CD4-positive, CD25-positive, alpha-beta regulatory T cell (primary cell): ENCODE measurements around the gene ZNF500. TPM values are rescaled to one million over a fixed set of nuclear protein-coding genes. Genes with fewer than 3 reads are reported as not detected.

ENCODE experiments used
- ATAC-seq, 2 donors: fragments of 150-1000 bp; cut with Tn5 transposase; one replicate each; pipeline ENCODE4 v1.10.0; 2021; ENCODE audit warnings: low read depth in 2 of 2, moderate number of reproducible peaks in 2 of 2, moderate library complexity in 1 of 2
- DNase-seq, 3 donors: peaks; one replicate each; pipeline versions ENCODE4 v3.0.0 to v3.0.0-alpha.2; 2012 to 2022; ENCODE audit warnings: mixed read lengths in 1 of 3
- H3K27ac ChIP-seq: one replicate; pipeline ENCODE4 v1.7.0; 2013; ENCODE audit warnings: mild to moderate bottlenecking, low read length; ENCODE audit not compliant: insufficient read depth, poor library complexity, severe bottlenecking
- H3K27me3 ChIP-seq: one replicate; pipeline ENCODE4 v1.7.0; 2013; ENCODE audit warnings: low read length; ENCODE audit not compliant: control insufficient read depth, insufficient read depth
- H3K36me3 ChIP-seq: one replicate; pipeline ENCODE4 v1.7.0; 2013; ENCODE audit warnings: mild to moderate bottlenecking, low read length, moderate library complexity; ENCODE audit not compliant: control insufficient read depth, insufficient read depth
- H3K4me1 ChIP-seq: 2 replicates; pipeline ENCODE4 v1.7.0; 2013; ENCODE audit warnings: mild to moderate bottlenecking, low read length; ENCODE audit not compliant: insufficient read depth, control insufficient read depth, poor library complexity, severe bottlenecking
- H3K4me3 ChIP-seq: one replicate; pipeline ENCODE4 v1.7.0; 2013; ENCODE audit warnings: low read depth, mild to moderate bottlenecking, low read length, moderate library complexity
- H3K9me3 ChIP-seq, 2 experiments: 1 replicate in 1 of 2; 2 replicates in 1 of 2; pipeline ENCODE4 v1.7.0; 2013; ENCODE audit warnings: low read length in 2 of 2, mild to moderate bottlenecking in 1 of 2, moderate library complexity in 1 of 2; ENCODE audit not compliant: control insufficient read depth in 2 of 2
- H3K27ac Mint-ChIP-seq, 3 donors: one replicate each; pipeline ENCODE4 v1.8.0; 2020 to 2022; ENCODE audit warnings: mild to moderate bottlenecking in 3 of 3, mixed read lengths in 3 of 3, moderate library complexity in 2 of 3
- H3K27me3 Mint-ChIP-seq: one replicate; pipeline ENCODE4 v1.8.0; 2022; ENCODE audit warnings: mild to moderate bottlenecking, mixed read lengths
- H3K36me3 Mint-ChIP-seq: one replicate; pipeline ENCODE4 v1.8.0; 2020; ENCODE audit warnings: mixed read lengths
- H3K4me1 Mint-ChIP-seq, 4 donors: one replicate each; pipeline ENCODE4 v1.8.0; 2020 to 2022; ENCODE audit warnings: mixed read lengths in 4 of 4, mild to moderate bottlenecking in 1 of 4
- H3K4me3 Mint-ChIP-seq, 4 donors: one replicate each; pipeline ENCODE4 v1.8.0; 2020 to 2022; ENCODE audit warnings: mild to moderate bottlenecking in 4 of 4, mixed read lengths in 4 of 4, moderate library complexity in 3 of 4
- H3K9me3 Mint-ChIP-seq, 7 donors: one replicate each; pipeline ENCODE4 v1.8.0; 2020 to 2022; ENCODE audit warnings: mixed read lengths in 7 of 7, mild to moderate bottlenecking in 3 of 7, moderate library complexity in 2 of 7
- polyA plus RNA-seq, 4 donors: library from polyadenylated mRNA; unstranded; fragments of 300-500 nt; fragmentation: Illumina TruSeq; gene quantifications; one replicate each; pipeline ENCODE4 v1.2.3, GENCODE V29; 2021
- total RNA-seq: library from RNA; stranded (reverse); gene quantifications from one replicate; pipeline ENCODE4 v1.2.3, GENCODE V29; 2022

Gene ZNF500
- total and polyA plus RNA-seq, 5 donors from 2014 or later = 4.5 to 16.9 (median 12.3) TPM

GRCh38 chr16:4765511-4766474, 1.2 kb downstream of the ZNF500 start:
- H3K27me3 Mint-ChIP-seq = no peaks in the 10 kb centered on the region
- Histone ChIP-seq H3K27me3 (no peaks in the 10 kb centered on the region), H3K9me3 (no peaks in the 10 kb centered on the region), H3K27ac (peak overlapping the region; percentile 57), H3K36me3 (peaks cover 19% of the 10 kb centered on the region), H3K4me3 (peak overlapping the region; percentile 74), H3K4me1 (peaks cover 28% of the 10 kb centered on the region)
- DNase-seq (no peak), ATAC-seq (no peak)
- H3K9me3 Mint-ChIP-seq = peaks cover 0 to 2% (median 0%) of the 10 kb centered on the region in 7 donors
- H3K27ac Mint-ChIP-seq = peak overlapping the region; percentile 95
- peaks cover 5% of the 10 kb centered on the region for H3K36me3 Mint-ChIP-seq
- peak overlapping the region; percentile 88 to 97 (median 92) for H3K4me3 Mint-ChIP-seq
- peaks cover 11 to 49% (median 25%) of the 10 kb centered on the region in 4 donors for H3K4me1 Mint-ChIP-seq

- peaks cover 11% of the 10 kb centered on the region for H3K36me3 Mint-ChIP-seq
- H3K27ac ChIP-seq = no peak overlapping the region
- peaks cover 0 to 2% (median 0%) of the 10 kb centered on the region in 7 donors for H3K9me3 Mint-ChIP-seq
- ATAC-seq (no peak), DNase-seq (no peak)
- peaks cover 1% of the 10 kb centered on the region for H3K27me3 Mint-ChIP-seq
- H3K27ac Mint-ChIP-seq = no peak overlapping the region
- peaks cover 7 to 42% (median 22%) of the 10 kb centered on the region in 4 donors for H3K4me1 Mint-ChIP-seq
- peaks cover 38% of the 10 kb centered on the region for H3K36me3 ChIP-seq
- H3K4me3 ChIP-seq = no peak overlapping the region
- H3K4me1 ChIP-seq = peaks cover 27% of the 10 kb centered on the region
- peak overlapping the region in 2 of 4 donors; percentile 41 to 80 for H3K4me3 Mint-ChIP-seq
- no peaks in the 10 kb centered on the region for H3K27me3 ChIP-seq
- H3K9me3 ChIP-seq = no peaks in the 10 kb centered on the region
Observed at GRCh38 chr16:4763791-4764190, 3.2 kb downstream of the ZNF500 start.

- ATAC-seq = no peak
- Mint-ChIP-seq H3K9me3 (peaks cover 0 to 2% (median 0%) of the 10 kb centered on the region in 7 donors), H3K36me3 (peaks cover 16% of the 10 kb centered on the region), H3K27me3 (peaks cover 5% of the 10 kb centered on the region), H3K4me1 (peaks cover 0 to 29% (median 13%) of the 10 kb centered on the region in 4 donors), H3K4me3 (peak overlapping the region in 1 of 4 donors; percentile 41), H3K27ac (no peak overlapping the region)
- H3K4me3 ChIP-seq = no peak overlapping the region
- DNase-seq = no peak
- H3K27me3 ChIP-seq = no peaks in the 10 kb centered on the region
- no peak overlapping the region for H3K27ac ChIP-seq
- H3K4me1 ChIP-seq = peaks cover 12% of the 10 kb centered on the region
- H3K9me3 ChIP-seq = no peaks in the 10 kb centered on the region
- H3K36me3 ChIP-seq = peaks cover 47% of the 10 kb centered on the region
Observed at GRCh38 chr16:4762205-4762604, 4.8 kb downstream of the ZNF500 start.

GRCh38 chr16:4760221-4760910, 6.6 kb downstream of the ZNF500 start:
- Mint-ChIP-seq H3K36me3 (peaks cover 28% of the 10 kb centered on the region), H3K27me3 (peaks cover 5% of the 10 kb centered on the region), H3K27ac (no peak overlapping the region), H3K4me1 (peaks cover 0 to 18% (median 5%) of the 10 kb centered on the region in 4 donors), H3K4me3 (peak overlapping the region in 1 of 4 donors; percentile 32), H3K9me3 (peaks cover 0 to 2% (median 0%) of the 10 kb centered on the region in 7 donors)
- Histone ChIP-seq H3K27ac (no peak overlapping the region), H3K27me3 (no peaks in the 10 kb centered on the region), H3K4me3 (no peak overlapping the region), H3K9me3 (no peaks in the 10 kb centered on the region), H3K36me3 (peaks cover 57% of the 10 kb centered on the region), H3K4me1 (no peaks in the 10 kb centered on the region)
- ATAC-seq = no peak
- DNase-seq = no peak

- Histone ChIP-seq H3K36me3 (peaks cover 66% of the 10 kb centered on the region), H3K9me3 (no peaks in the 10 kb centered on the region), H3K4me3 (no peak overlapping the region), H3K27me3 (no peaks in the 10 kb centered on the region), H3K4me1 (no peaks in the 10 kb centered on the region), H3K27ac (no peak overlapping the region)
- DNase-seq (no peak), ATAC-seq (no peak)
- H3K27ac Mint-ChIP-seq = no peak overlapping the region
- peaks cover 33% of the 10 kb centered on the region for H3K36me3 Mint-ChIP-seq
- peaks cover 0 to 2% (median 0%) of the 10 kb centered on the region in 7 donors for H3K9me3 Mint-ChIP-seq
- H3K27me3 Mint-ChIP-seq = peaks cover 5% of the 10 kb centered on the region
- no peak overlapping the region for H3K4me3 Mint-ChIP-seq
- H3K4me1 Mint-ChIP-seq = peaks cover 0 to 3% (median 1%) of the 10 kb centered on the region in 4 donors
Observed at GRCh38 chr16:4755687-4756086, 11.3 kb downstream of the ZNF500 start.

- Mint-ChIP-seq H3K27ac (no peak overlapping the region), H3K4me1 (peaks cover 0 to 3% (median under 1%) of the 10 kb centered on the region in 4 donors), H3K27me3 (peaks cover 5% of the 10 kb centered on the region), H3K9me3 (peaks cover 0 to 2% (median 0%) of the 10 kb centered on the region in 7 donors), H3K4me3 (no peak overlapping the region), H3K36me3 (peaks cover 31% of the 10 kb centered on the region)
- Histone ChIP-seq H3K27me3 (no peaks in the 10 kb centered on the region), H3K4me3 (no peak overlapping the region), H3K4me1 (no peaks in the 10 kb centered on the region), H3K9me3 (no peaks in the 10 kb centered on the region), H3K36me3 (peaks cover 58% of the 10 kb centered on the region), H3K27ac (no peak overlapping the region)
- no peak for DNase-seq
- no peak for ATAC-seq
Observed at GRCh38 chr16:4754865-4755264, 12.1 kb downstream of the ZNF500 start.

- DNase-seq (no peak), ATAC-seq (no peak)
- no peaks in the 10 kb centered on the region for H3K27me3 ChIP-seq
- H3K27me3 Mint-ChIP-seq = no peaks in the 10 kb centered on the region
- peaks cover 43% of the 10 kb centered on the region for H3K36me3 ChIP-seq
- H3K27ac ChIP-seq = no peak overlapping the region
- H3K4me1 ChIP-seq = no peaks in the 10 kb centered on the region
- H3K9me3 ChIP-seq = no peaks in the 10 kb centered on the region
- peaks cover 23% of the 10 kb centered on the region for H3K36me3 Mint-ChIP-seq
- H3K4me1 Mint-ChIP-seq = peaks cover 0 to 3% (median 2%) of the 10 kb centered on the region in 4 donors
- H3K4me3 Mint-ChIP-seq = no peak overlapping the region
- H3K9me3 Mint-ChIP-seq = peaks cover 0 to 2% (median 0%) of the 10 kb centered on the region in 7 donors
- H3K27ac Mint-ChIP-seq = no peak overlapping the region
- H3K4me3 ChIP-seq = no peak overlapping the region
Observed at GRCh38 chr16:4753227-4753626, 13.7 kb downstream of the ZNF500 start.
